ENCODE data around the gene HS3ST3B1.

The HS3ST3B1 gene

GRCh38 chr17:14323522-14323981 lies 22.7 kb downstream of the HS3ST3B1 start:
- TF ChIP-seq, protein P1, sequence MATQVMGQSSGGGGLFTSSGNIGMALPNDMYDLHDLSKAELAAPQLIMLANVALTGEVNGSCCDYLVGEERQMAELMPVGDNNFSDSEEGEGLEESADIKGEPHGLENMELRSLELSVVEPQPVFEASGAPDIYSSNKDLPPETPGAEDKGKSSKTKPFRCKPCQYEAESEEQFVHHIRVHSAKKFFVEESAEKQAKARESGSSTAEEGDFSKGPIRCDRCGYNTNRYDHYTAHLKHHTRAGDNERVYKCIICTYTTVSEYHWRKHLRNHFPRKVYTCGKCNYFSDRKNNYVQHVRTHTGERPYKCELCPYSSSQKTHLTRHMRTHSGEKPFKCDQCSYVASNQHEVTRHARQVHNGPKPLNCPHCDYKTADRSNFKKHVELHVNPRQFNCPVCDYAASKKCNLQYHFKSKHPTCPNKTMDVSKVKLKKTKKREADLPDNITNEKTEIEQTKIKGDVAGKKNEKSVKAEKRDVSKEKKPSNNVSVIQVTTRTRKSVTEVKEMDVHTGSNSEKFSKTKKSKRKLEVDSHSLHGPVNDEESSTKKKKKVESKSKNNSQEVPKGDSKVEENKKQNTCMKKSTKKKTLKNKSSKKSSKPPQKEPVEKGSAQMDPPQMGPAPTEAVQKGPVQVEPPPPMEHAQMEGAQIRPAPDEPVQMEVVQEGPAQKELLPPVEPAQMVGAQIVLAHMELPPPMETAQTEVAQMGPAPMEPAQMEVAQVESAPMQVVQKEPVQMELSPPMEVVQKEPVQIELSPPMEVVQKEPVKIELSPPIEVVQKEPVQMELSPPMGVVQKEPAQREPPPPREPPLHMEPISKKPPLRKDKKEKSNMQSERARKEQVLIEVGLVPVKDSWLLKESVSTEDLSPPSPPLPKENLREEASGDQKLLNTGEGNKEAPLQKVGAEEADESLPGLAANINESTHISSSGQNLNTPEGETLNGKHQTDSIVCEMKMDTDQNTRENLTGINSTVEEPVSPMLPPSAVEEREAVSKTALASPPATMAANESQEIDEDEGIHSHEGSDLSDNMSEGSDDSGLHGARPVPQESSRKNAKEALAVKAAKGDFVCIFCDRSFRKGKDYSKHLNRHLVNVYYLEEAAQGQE (IDR thresholded peaks at IDR 0.05; ENCODE audit: insufficient replicate concordance, low read depth): no peak
- no peak for TF ChIP-seq GABPA (IDR thresholded peaks at IDR 0.05; ENCODE audit: low read depth)
- Histone ChIP-seq H3K4me3 (replicated peaks; ENCODE audit: insufficient read depth, low read length) (no peak overlapping the region), H3K27me3 (ENCODE audit: insufficient read depth, poor library complexity, severe bottlenecking) (no peaks in the 10 kb centered on the region), H3K27ac (replicated peaks) (no peak overlapping the region)
- DNase-seq (ENCODE audit: low read depth in 1 of 2, low spot score in 1 of 2): no peak

GRCh38 chr17:14325618-14326167 lies 24.8 kb downstream of the HS3ST3B1 start:
- no peak overlapping the region for H3K4me3 ChIP-seq (replicated peaks; ENCODE audit: insufficient read depth, low read length)
- H3K27me3 ChIP-seq (ENCODE audit: insufficient read depth, poor library complexity, severe bottlenecking): no peaks in the 10 kb centered on the region
- TF ChIP-seq GABPA (IDR thresholded peaks at IDR 0.05; ENCODE audit: low read depth): no peak
- no peak for TF ChIP-seq SPI1 (IDR thresholded peaks at IDR 0.05; ENCODE audit: borderline replicate concordance, low read depth)
- TF ChIP-seq, protein P1 (IDR thresholded peaks at IDR 0.05; ENCODE audit: insufficient replicate concordance, low read depth): no peak
- no peak for TF ChIP-seq CTCF (IDR thresholded peaks at IDR 0.05; ENCODE audit: insufficient read depth, low read length)
- TF ChIP-seq POLR2AphosphoS5 (IDR thresholded peaks at IDR 0.05; ENCODE audit: low read depth): no peak
- DNase-seq (ENCODE audit: low read depth in 1 of 2, low spot score in 1 of 2): no peak
- H3K27ac ChIP-seq (replicated peaks): no peak overlapping the region

- peak in 1 of 2 experiments; percentile 1 for DNase-seq (ENCODE audit: low read depth in 1 of 2, low spot score in 1 of 2)
- H3K4me3 ChIP-seq (replicated peaks; ENCODE audit: insufficient read depth, low read length): no peak overlapping the region
- no peak overlapping the region for H3K27ac ChIP-seq (replicated peaks)
- H3K27me3 ChIP-seq (ENCODE audit: insufficient read depth, poor library complexity, severe bottlenecking): no peaks in the 10 kb centered on the region
- TF ChIP-seq GABPA (IDR thresholded peaks at IDR 0.05; ENCODE audit: low read depth) (no peak), POLR2AphosphoS5 (IDR thresholded peaks at IDR 0.05; ENCODE audit: low read depth) (no peak), SPI1 (IDR thresholded peaks at IDR 0.05; ENCODE audit: borderline replicate concordance, low read depth) (no peak), CTCF (IDR thresholded peaks at IDR 0.05; ENCODE audit: insufficient read depth, low read length) (no peak)
- TF ChIP-seq, protein P1 (IDR thresholded peaks at IDR 0.05; ENCODE audit: insufficient replicate concordance, low read depth): no peak
Observed at GRCh38 chr17:14329900-14330491, 29.1 kb downstream of the HS3ST3B1 start.

All from HL-60 (cell line).